PC-9 (cell line): ENCODE results near the gene LCE3D. TPM values are rescaled to one million over a fixed set of nuclear protein-coding genes. Genes with fewer than 3 reads are reported as not detected.

Source experiments
- Bru-seq: library from RNA; stranded (reverse); fragments of 400-500 nt; gene quantifications from one replicate; lab custom pipeline; 2021; lab: Mats Ljungman, UMichigan
- BruChase-seq, 2 experiments: library from RNA; stranded (reverse); fragments of 400-500 nt; gene quantifications; one replicate each; lab custom pipeline; 2021; lab: Mats Ljungman, UMichigan
- BruUV-seq: library from RNA; stranded (reverse); fragments of 400-500 nt; replicated peaks from 2 replicates; lab custom pipeline; 2021; lab: Mats Ljungman, UMichigan
- CTCF ChIA-PET: fragments of 300-600 bp; sonication (Branson Sonifier 250); formaldehyde crosslinking; loops from one replicate; lab custom pipeline; 2022; ENCODE audit warnings: antibody characterized with exemption; lab: Charles Lee
- POLR2A ChIA-PET: fragments of 300-600 bp; sonication (Branson Sonifier 250); formaldehyde crosslinking; loops from one replicate; lab custom pipeline; 2022; ENCODE audit warnings: antibody characterized with exemption; ENCODE audit not compliant: unreplicated experiment; lab: Charles Lee
- DNase-seq, 2 experiments: peaks; one replicate each; pipeline versions ENCODE4 v3.0.0 to v3.0.0-alpha.2; 2015 to 2022; ENCODE audit warnings: mixed read lengths in 1 of 2
- H2AFZ ChIP-seq: fragments of 200-600 bp; sonication (generic); 2 replicates; pipeline ENCODE4 v1.8.1; 2017; ENCODE audit warnings: antibody characterized with exemption
- H3F3A ChIP-seq: fragments of 200-600 bp; sonication (generic); 2 replicates; pipeline ENCODE4 v1.8.1; 2017; ENCODE audit warnings: antibody characterized with exemption, mild to moderate bottlenecking, low read depth; ENCODE audit not compliant: insufficient read depth
- H3K27ac ChIP-seq: fragments of 200-600 bp; sonication (generic); 2 replicates; pipeline ENCODE4 v1.6.1; 2016; ENCODE audit warnings: mixed run types
- H3K27me3 ChIP-seq: fragments of 200-600 bp; sonication (generic); 2 replicates; pipeline ENCODE4 v1.6.1; 2016; ENCODE audit warnings: low read depth, mixed run types; ENCODE audit not compliant: insufficient read depth
- H3K36me3 ChIP-seq: fragments of 200-600 bp; sonication (generic); 2 replicates; pipeline ENCODE4 v1.6.1; 2016; ENCODE audit warnings: low read depth, mixed run types
- H3K4me1 ChIP-seq: fragments of 200-600 bp; sonication (generic); replicated peaks from 2 replicates; pipeline ENCODE4 v1.6.1; 2016; ENCODE audit warnings: mixed run types; ENCODE audit not compliant: insufficient read depth
- H3K4me2 ChIP-seq: fragments of 200-600 bp; sonication (generic); 2 replicates; pipeline ENCODE4 v1.6.1; 2017; ENCODE audit warnings: mixed run types
- H3K4me3 ChIP-seq: fragments of 200-600 bp; sonication (generic); 2 replicates; pipeline ENCODE4 v1.6.1; 2016; ENCODE audit warnings: mixed run types
- H3K79me2 ChIP-seq: fragments of 200-600 bp; sonication (generic); 2 replicates; pipeline ENCODE4 v1.6.1; 2017; ENCODE audit warnings: low read depth, mixed run types
- H3K9me2 ChIP-seq: fragments of 200-600 bp; sonication (generic); 2 replicates; pipeline ENCODE4 v1.8.1; 2017; ENCODE audit warnings: mild to moderate bottlenecking; ENCODE audit not compliant: insufficient read depth
- H3K9me3 ChIP-seq: fragments of 200-600 bp; sonication (generic); 2 replicates; pipeline ENCODE4 v1.8.1; 2016; ENCODE audit warnings: low read depth; ENCODE audit not compliant: insufficient read depth
- H4K20me1 ChIP-seq: fragments of 200-600 bp; sonication (generic); 2 replicates; pipeline ENCODE4 v1.8.1; 2017; ENCODE audit not compliant: insufficient read depth
- EZH2 ChIP-seq: fragments of 200-600 bp; sonication (generic); IDR thresholded peaks from 2 replicates; pipeline ENCODE4 v1.8.0; 2017; ENCODE audit warnings: antibody characterized with exemption, low read depth
- intact Hi-C: fragments of 100-400 bp; cut with micrococcal nuclease; formaldehyde crosslinking; loops from one replicate; pipeline ENCODE4 v1.10.0; 2022; ENCODE audit not compliant: unreplicated experiment
- long read RNA-seq: library from polyadenylated mRNA; stranded (forward); transcript quantifications from one replicate; pipeline ENCODE4 v2.0.0, GENCODE V29; 2022
- total RNA-seq: library from RNA; stranded (reverse); gene quantifications from 2 replicates; pipeline ENCODE4 v1.2.3, GENCODE V29; 2021
- TF ChIP-seq, protein P1 (sequence below): fragments of 200-600 bp; sonication (generic); conservative IDR thresholded peaks from 2 replicates; pipeline ENCODE4 v1.6.1; 2017; ENCODE audit warnings: mixed run types, antibody characterized with exemption, mild to moderate bottlenecking, moderate library complexity

Gene LCE3D, protein sequence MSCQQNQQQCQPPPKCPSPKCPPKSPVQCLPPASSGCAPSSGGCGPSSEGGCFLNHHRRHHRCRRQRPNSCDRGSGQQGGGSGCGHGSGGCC
- total RNA-seq (not detected in 2 replicates), Bru-seq, nascent RNA (not detected), BruChase-seq, experiment 1, labeled RNA remaining after a 2-hour chase (not detected), BruChase-seq, experiment 2, labeled RNA remaining after a 6-hour chase (not detected)
- long read RNA-seq = 0 reads

DNA sequence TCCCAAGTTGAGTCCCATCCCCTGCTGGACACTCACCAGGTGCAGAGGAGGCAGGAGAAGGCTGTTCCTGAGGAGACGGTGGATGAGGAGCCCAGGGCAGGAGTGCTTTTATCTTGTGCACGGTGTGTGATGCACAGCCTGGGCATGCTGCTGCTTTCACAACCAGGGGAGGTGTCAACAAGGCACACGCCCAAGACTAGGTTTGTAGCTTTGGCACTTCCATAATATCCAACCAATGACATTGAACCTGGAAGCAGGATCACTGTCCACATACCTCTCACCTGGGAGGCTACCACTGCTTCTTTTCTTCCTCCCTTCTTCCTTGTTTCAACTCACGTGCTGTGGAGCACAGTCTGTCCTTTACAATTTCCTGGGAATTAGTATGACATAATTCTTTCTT lies at the start of gene LCE3D:
TSS of gene LCE3D (minus strand) at position 84 of the 400 bp plus-strand sequence. CDS start 580 bp downstream, outside the sequence.
- no peaks in the 10 kb centered on the region for H3F3A ChIP-seq
- POLR2A ChIA-PET = no interaction called here
- H4K20me1 ChIP-seq = no peaks in the 10 kb centered on the region
- no peak within 1 kb of the TSS for H3K4me2 ChIP-seq
- H2AFZ ChIP-seq = no peak within 1 kb of the TSS
- intact Hi-C loops = no loop called here
- H3K9me3 ChIP-seq = no peaks in the 10 kb centered on the region
- CTCF ChIA-PET = no interaction called here
- no peaks in the 10 kb centered on the region for H3K9me2 ChIP-seq
- no peak within 1 kb of the TSS for H3K4me3 ChIP-seq
- no peaks in the 10 kb centered on the region for H3K4me1 ChIP-seq
- H3K79me2 ChIP-seq = no peaks in the 10 kb centered on the region
- BruUV-seq = no TSS peak
- peaks cover 17% of the 10 kb centered on the region; the same call in 1 of the 2 replicates for H3K27me3 ChIP-seq
- no peak for TF ChIP-seq EZH2
- TF ChIP-seq, protein P1, sequence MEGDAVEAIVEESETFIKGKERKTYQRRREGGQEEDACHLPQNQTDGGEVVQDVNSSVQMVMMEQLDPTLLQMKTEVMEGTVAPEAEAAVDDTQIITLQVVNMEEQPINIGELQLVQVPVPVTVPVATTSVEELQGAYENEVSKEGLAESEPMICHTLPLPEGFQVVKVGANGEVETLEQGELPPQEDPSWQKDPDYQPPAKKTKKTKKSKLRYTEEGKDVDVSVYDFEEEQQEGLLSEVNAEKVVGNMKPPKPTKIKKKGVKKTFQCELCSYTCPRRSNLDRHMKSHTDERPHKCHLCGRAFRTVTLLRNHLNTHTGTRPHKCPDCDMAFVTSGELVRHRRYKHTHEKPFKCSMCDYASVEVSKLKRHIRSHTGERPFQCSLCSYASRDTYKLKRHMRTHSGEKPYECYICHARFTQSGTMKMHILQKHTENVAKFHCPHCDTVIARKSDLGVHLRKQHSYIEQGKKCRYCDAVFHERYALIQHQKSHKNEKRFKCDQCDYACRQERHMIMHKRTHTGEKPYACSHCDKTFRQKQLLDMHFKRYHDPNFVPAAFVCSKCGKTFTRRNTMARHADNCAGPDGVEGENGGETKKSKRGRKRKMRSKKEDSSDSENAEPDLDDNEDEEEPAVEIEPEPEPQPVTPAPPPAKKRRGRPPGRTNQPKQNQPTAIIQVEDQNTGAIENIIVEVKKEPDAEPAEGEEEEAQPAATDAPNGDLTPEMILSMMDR = no peak
- no peak for DNase-seq
- H3K27ac ChIP-seq = no peak within 1 kb of the TSS
- H3K36me3 ChIP-seq = no peaks in the 10 kb centered on the region

DNA sequence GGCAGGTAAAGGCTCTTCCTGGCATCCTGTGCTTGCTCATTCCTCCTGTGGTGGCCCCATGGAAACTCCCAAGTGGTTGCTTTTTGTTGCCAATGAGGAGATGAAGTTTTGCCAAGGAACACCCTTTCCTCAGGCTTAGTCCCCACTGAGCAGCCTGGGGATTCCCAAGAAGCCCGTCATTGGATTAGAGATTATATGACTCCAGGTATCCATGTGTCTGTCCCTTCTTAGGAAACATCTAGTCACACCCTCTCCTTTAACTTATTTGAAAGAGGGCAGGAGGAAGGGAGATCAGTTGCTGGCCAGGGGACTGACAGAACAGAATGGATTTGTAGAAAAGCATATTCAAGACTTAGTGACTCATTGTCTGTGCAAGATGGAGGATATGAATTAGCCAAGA lies 46.4 kb upstream of the LCE3D start:
- intact Hi-C loops = no loop called here
- no peak overlapping the region for H3K4me2 ChIP-seq
- peaks cover 19% of the 10 kb centered on the region for H3K27me3 ChIP-seq
- no peaks in the 10 kb centered on the region for H3K79me2 ChIP-seq
- TF ChIP-seq, protein P1 = no peak
- no peak for TF ChIP-seq EZH2
- no peaks in the 10 kb centered on the region for H4K20me1 ChIP-seq
- BruUV-seq = no TSS peak
- no peaks in the 10 kb centered on the region for H3K36me3 ChIP-seq
- H3K9me3 ChIP-seq = no peaks in the 10 kb centered on the region
- DNase-seq = no peak
- no peaks in the 10 kb centered on the region for H3K9me2 ChIP-seq
- H3K27ac ChIP-seq = no peak overlapping the region
- ChIA-PET CTCF (no interaction called here), POLR2A (no interaction called here)
- H2AFZ ChIP-seq = no peak overlapping the region
- no peaks in the 10 kb centered on the region for H3F3A ChIP-seq
- no peaks in the 10 kb centered on the region for H3K4me1 ChIP-seq
- H3K4me3 ChIP-seq = no peak overlapping the region

DNA sequence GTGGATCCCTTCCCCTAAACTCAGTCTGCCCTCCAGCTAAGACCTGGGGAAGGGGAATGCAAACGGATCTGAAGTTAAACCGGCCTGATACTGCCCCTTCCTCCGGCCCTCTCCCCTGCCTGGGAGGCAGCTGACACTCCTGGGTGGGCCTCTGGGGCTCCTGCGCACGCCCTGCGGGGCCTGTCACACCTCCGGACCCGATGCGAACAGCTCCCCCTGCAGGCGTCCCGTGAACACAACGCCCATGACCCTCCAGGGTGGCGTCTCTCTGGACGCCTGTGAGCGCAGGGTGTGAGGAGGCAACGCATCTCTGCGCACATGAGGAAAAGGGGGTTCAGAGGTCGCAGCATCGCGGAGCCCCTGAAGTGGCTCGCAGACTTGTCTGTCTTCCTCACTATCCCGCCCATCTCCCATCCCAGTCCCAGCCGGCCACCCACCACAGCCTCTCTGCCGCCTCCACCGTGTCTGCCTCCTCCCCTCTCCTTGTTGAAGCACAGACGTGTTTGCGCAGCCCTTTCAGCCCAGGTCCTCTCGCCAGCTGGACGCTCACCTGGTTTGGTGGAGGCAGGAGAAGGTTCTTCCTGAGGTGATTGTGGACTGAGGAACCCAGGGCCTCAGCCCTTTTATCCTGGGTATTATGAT lies 43.0 kb upstream of the LCE3D start:
- Histone ChIP-seq H3F3A (no peaks in the 10 kb centered on the region), H3K4me2 (no peak overlapping the region), H3K27ac (no peak overlapping the region), H3K4me1 (no peaks in the 10 kb centered on the region), H4K20me1 (no peaks in the 10 kb centered on the region), H3K36me3 (no peaks in the 10 kb centered on the region), H3K4me3 (no peak overlapping the region), H3K79me2 (no peaks in the 10 kb centered on the region), H3K9me3 (peaks cover 3% of the 10 kb centered on the region; the same call in 1 of the 2 replicates), H3K27me3 (peaks cover 19% of the 10 kb centered on the region), H2AFZ (no peak overlapping the region), H3K9me2 (no peaks in the 10 kb centered on the region)
- no peak for DNase-seq
- ChIA-PET CTCF (no interaction called here), POLR2A (no interaction called here)
- intact Hi-C loops = no loop called here
- no peak for TF ChIP-seq EZH2
- TF ChIP-seq, protein P1 = peak; percentile 30; the same call in 1 of the 2 replicates
- no TSS peak for BruUV-seq
